PFSK-1 (cell line): Measurements from ENCODE around the gene CDCP1.

Experiments
- FOXP2 ChIP-seq: optimal IDR thresholded peaks from 2 replicates; pipeline ENCODE3; 2011; ENCODE audit warnings: borderline replicate concordance, control low read depth, inconsistent platforms; ENCODE audit not compliant: insufficient read depth; ENCODE audit errors: extremely low read length, extremely low read depth
- POLR2AphosphoS5 ChIP-seq: IDR thresholded peaks from 2 replicates; pipeline ENCODE4 v1.6.1; 2012; ENCODE audit warnings: low read depth, mild to moderate bottlenecking, control low read depth, low read length, moderate library complexity
- REST ChIP-seq, 2 experiments: IDR thresholded peaks; 2 replicates each; pipeline versions ENCODE4 v1.6.1 to v1.8.0; 2011 to 2012; ENCODE audit warnings: low read depth in 2 of 2, low read length in 2 of 2, control low read depth in 1 of 2, inconsistent platforms in 1 of 2, mild to moderate bottlenecking in 1 of 2, moderate library complexity in 1 of 2; ENCODE audit not compliant: insufficient read depth in 1 of 2
- SIN3A ChIP-seq: IDR thresholded peaks from 2 replicates; pipeline ENCODE4 v1.6.1; 2012; ENCODE audit warnings: mild to moderate bottlenecking, low read length, moderate library complexity, borderline replicate concordance; ENCODE audit not compliant: insufficient read depth
- TAF1 ChIP-seq: IDR thresholded peaks from 2 replicates; pipeline ENCODE4 v1.6.1; 2012; ENCODE audit warnings: low read length, control low read depth, borderline replicate concordance; ENCODE audit not compliant: insufficient read depth

Gene CDCP1

GRCh38 chr3:45078910-45079522 lies 67.2 kb downstream of the CDCP1 start:
- no peak for TF ChIP-seq REST (IDR thresholded peaks at IDR 0.05; ENCODE audit: insufficient read depth in 1 of 2, low read depth in 2 of 2, low read length in 2 of 2)
- TF ChIP-seq TAF1 = no peak
- TF ChIP-seq SIN3A = no peak
- TF ChIP-seq FOXP2 = no peak
- no peak for TF ChIP-seq POLR2AphosphoS5

DNA sequence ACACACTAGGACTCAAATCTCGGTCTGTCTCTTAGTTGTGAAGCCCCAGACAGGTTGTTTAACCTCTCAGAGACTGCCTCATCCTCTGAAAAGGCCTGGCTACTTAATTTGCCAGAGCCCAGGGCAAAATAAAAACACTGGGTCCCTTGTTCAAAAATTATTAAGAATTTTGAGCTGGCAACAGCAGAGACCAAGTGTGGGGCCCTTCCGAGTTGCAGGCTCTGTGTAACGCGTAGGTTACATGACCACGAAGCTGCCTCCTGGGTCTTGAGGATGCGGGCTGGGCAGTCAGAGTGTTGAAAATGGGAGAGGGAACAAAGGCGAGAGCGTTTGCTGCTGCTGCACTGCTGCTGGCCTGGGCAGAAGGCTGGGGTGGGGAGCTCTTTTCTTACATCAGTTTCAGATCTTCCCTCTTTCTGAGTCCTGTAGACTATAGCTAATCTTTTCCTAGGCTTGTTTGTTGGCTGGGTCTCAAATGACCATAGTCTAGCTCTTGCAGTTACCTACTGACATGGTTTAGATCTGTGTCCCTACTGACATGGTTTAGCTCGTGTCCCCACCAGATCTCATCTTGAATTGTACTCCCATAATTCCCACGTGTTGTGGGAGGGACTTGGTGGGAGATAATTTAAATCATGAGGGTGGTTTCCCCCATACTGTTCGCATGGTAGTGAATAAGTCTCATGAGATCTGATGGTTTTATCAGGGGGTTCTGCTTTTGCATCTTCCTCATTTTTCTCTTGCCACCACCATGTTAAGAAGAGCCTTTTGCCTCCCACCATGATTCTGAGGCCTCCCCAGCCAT lies 70.2 kb downstream of the CDCP1 start:
- TF ChIP-seq FOXP2 (no peak), REST (IDR thresholded peaks at IDR 0.05; ENCODE audit: insufficient read depth in 1 of 2, low read depth in 2 of 2, low read length in 2 of 2) (no peak), TAF1 (no peak), POLR2AphosphoS5 (no peak), SIN3A (no peak)

- TF ChIP-seq TAF1 (no peak), REST (IDR thresholded peaks at IDR 0.05; ENCODE audit: insufficient read depth in 1 of 2, low read depth in 2 of 2, low read length in 2 of 2) (no peak), POLR2AphosphoS5 (no peak), SIN3A (no peak), FOXP2 (no peak)
Measured at GRCh38 chr3:45071075-45071474, 75.1 kb downstream of the CDCP1 start.

GRCh38 chr3:45067941-45068340 lies 78.2 kb downstream of the CDCP1 start:
- TF ChIP-seq REST (IDR thresholded peaks at IDR 0.05; ENCODE audit: insufficient read depth in 1 of 2, low read depth in 2 of 2, low read length in 2 of 2) = no peak
- no peak for TF ChIP-seq TAF1
- TF ChIP-seq SIN3A = no peak
- TF ChIP-seq FOXP2 = no peak
- no peak for TF ChIP-seq POLR2AphosphoS5

- TF ChIP-seq POLR2AphosphoS5 (no peak), REST (IDR thresholded peaks at IDR 0.05; ENCODE audit: insufficient read depth in 1 of 2, low read depth in 2 of 2, low read length in 2 of 2) (no peak), SIN3A (no peak), FOXP2 (no peak), TAF1 (no peak)
Measured at GRCh38 chr3:45067486-45067885, 78.7 kb downstream of the CDCP1 start.
